ENCODE results near the gene C1QTNF2. TPM values are rescaled to one million over a fixed set of nuclear protein-coding genes. Genes with fewer than 3 reads are reported as not detected.

C1QTNF2 gene
- total RNA-seq, 3 donors from 2014 or later, result 0.43 to 1.5 (median 0.89) TPM

DNA sequence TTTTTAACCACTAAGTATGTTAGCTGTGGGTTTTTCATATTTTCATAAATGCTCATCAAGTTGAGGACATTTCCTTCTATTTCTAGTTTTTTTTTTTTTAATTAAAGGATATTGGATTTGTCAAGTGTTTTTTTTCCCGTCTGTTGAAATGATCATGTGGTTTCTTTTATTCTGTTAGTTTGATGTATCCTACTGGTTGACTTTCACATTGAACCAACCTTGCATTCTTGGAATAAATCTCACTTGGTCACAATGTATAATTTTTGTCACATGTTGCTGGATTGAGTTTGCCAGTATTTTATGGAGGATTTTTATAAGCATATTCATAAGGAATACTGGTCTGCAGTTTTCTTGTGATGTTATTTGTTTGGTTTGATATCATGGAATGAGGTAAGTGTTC is 17.0 kb upstream of the C1QTNF2 start:
- intact Hi-C loops (cut with DNase I, micrococcal nuclease), result no loop called here
- ATAC-seq (no peak), DNase-seq (no peak)
- H3K9me3 ChIP-seq, result peaks cover 12% of the 10 kb centered on the region
- no peaks in the 10 kb centered on the region for H3K4me1 ChIP-seq (ENCODE audit: low read depth)
- H3K36me3 ChIP-seq (ENCODE audit: low read depth), result no peaks in the 10 kb centered on the region
- TF ChIP-seq, protein P1, sequence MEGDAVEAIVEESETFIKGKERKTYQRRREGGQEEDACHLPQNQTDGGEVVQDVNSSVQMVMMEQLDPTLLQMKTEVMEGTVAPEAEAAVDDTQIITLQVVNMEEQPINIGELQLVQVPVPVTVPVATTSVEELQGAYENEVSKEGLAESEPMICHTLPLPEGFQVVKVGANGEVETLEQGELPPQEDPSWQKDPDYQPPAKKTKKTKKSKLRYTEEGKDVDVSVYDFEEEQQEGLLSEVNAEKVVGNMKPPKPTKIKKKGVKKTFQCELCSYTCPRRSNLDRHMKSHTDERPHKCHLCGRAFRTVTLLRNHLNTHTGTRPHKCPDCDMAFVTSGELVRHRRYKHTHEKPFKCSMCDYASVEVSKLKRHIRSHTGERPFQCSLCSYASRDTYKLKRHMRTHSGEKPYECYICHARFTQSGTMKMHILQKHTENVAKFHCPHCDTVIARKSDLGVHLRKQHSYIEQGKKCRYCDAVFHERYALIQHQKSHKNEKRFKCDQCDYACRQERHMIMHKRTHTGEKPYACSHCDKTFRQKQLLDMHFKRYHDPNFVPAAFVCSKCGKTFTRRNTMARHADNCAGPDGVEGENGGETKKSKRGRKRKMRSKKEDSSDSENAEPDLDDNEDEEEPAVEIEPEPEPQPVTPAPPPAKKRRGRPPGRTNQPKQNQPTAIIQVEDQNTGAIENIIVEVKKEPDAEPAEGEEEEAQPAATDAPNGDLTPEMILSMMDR (IDR thresholded peaks at IDR 0.05), result no peak
- no peak overlapping the region for H3K4me3 ChIP-seq

DNA sequence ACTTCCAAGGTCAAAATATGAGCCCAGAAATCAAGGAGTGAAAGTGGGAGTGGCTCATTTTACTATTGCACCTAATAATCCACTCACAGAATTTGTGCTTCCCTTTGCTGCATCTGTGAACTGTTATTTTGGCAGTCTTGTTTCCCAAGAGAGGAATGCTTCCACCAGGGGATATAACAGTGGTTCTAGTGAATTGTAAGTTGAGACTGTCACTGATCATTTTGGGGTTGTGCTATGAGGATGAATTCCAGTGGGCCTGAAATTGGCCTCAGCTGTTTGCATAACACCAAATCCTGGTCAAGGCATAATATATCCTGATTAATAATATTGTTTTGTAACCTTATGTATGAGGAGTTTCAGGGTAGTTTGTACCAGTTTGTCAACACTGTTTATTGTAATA is 15.1 kb upstream of the C1QTNF2 start:
- Histone ChIP-seq H3K4me1 (ENCODE audit: low read depth) (no peaks in the 10 kb centered on the region), H3K36me3 (ENCODE audit: low read depth) (no peaks in the 10 kb centered on the region), H3K9me3 (peaks cover 12% of the 10 kb centered on the region), H3K4me3 (no peak overlapping the region)
- TF ChIP-seq, protein P1 (IDR thresholded peaks at IDR 0.05), result no peak
- intact Hi-C loops (cut with DNase I, micrococcal nuclease), result no loop called here
- DNase-seq (no peak), ATAC-seq (no peak)

DNA sequence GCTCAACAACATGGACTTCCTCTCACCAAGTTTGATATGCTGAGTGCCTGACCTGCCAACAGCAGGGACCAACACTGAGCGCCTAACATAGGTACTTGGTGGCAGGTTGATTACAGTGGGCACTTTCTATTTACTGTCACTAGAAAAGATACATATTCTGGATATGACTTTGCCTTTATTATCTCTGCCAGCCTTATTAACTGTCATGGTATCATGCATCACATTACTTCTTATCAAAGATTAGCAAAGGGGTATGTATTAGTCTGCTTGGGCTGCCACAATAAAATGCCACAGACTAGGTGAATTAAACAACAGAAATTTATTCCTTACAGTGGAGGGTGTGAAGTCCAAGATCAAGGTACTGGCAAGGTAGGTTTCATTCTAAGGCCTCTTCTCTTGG is 14.3 kb upstream of the C1QTNF2 start:
- DNase-seq (no peak), ATAC-seq (no peak)
- no peak overlapping the region for H3K4me3 ChIP-seq
- H3K4me1 ChIP-seq (ENCODE audit: low read depth), result no peaks in the 10 kb centered on the region
- no peaks in the 10 kb centered on the region for H3K36me3 ChIP-seq (ENCODE audit: low read depth)
- peaks cover 12% of the 10 kb centered on the region for H3K9me3 ChIP-seq
- TF ChIP-seq, protein P1 (IDR thresholded peaks at IDR 0.05), result no peak
- intact Hi-C loops (cut with DNase I, micrococcal nuclease), result no loop called here

DNA sequence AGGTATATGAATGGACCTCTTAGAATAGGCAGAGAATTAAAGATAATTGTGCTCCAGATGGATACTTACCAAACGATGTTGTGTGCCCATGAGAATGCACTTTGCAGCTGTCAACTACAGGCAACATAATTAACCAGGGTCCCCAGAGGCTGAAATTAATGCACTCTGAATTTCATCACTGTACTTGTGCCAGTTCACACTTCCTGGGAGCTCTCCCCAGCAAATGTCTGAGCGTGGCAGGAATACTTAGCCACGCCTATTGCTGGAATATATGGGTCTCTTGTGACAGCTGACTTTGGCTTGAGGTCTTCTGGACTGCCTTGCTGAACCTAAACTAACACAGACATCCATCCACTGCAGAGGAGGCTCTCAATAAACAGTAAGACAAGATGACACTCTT is 11.9 kb upstream of the C1QTNF2 start:
- intact Hi-C loops (cut with DNase I, micrococcal nuclease), result no loop called here
- H3K9me3 ChIP-seq, result peaks cover 5% of the 10 kb centered on the region
- no peak for DNase-seq
- no peaks in the 10 kb centered on the region for H3K36me3 ChIP-seq (ENCODE audit: low read depth)
- ATAC-seq, result no peak
- H3K4me1 ChIP-seq (ENCODE audit: low read depth), result no peaks in the 10 kb centered on the region
- no peak overlapping the region for H3K4me3 ChIP-seq
- TF ChIP-seq, protein P1 (IDR thresholded peaks at IDR 0.05), result no peak

DNA sequence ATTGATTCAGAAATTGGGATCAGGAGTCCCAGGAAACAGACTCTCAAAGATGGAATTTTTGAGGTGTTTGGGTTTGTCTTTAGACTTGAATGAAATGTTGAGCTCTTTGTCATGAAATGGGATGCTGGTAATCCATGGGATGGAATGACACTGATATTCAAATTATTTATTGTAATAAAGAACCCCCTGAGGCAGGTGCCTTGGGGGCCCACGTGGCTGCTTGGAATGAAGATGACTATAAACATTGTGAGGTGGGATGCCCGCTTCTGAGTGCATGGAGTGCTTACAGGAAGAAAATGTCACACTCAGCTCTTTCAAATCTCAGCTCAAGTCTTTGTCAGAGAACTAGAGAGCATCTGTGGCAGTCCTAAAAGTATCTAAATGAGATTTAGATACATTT is 9.6 kb upstream of the C1QTNF2 start:
- ATAC-seq, result no peak
- Histone ChIP-seq H3K36me3 (ENCODE audit: low read depth) (no peaks in the 10 kb centered on the region), H3K9me3 (no peaks in the 10 kb centered on the region), H3K4me1 (ENCODE audit: low read depth) (no peaks in the 10 kb centered on the region), H3K4me3 (no peak overlapping the region)
- TF ChIP-seq, protein P1 (IDR thresholded peaks at IDR 0.05), result no peak
- DNase-seq, result no peak
- intact Hi-C loops (cut with DNase I, micrococcal nuclease), result no loop called here

DNA sequence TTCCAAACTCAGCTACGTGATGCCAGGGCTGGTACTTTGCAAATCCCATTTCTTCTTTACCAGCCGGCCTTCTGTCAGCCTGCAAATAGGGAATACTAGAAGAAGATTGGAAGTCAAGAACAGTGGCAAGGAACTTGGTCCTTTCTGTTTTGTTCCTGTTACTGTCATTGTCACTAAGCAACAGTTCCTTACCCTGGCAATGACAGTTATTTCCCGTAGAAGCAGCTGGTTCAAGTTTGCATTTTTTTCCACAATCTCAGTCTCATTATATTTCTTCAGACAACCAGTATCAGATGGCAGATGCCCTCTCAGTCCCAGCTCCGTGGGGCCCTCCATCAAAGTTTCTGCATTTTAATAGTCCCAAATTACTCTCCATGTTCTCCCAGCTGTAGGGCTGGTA is 9.1 kb upstream of the C1QTNF2 start:
- H3K4me1 ChIP-seq (ENCODE audit: low read depth), result no peaks in the 10 kb centered on the region
- ATAC-seq, result peak; percentile 38
- DNase-seq, result no peak
- intact Hi-C loops (cut with DNase I, micrococcal nuclease), result no loop called here
- TF ChIP-seq, protein P1 (IDR thresholded peaks at IDR 0.05), result no peak
- no peaks in the 10 kb centered on the region for H3K9me3 ChIP-seq
- H3K36me3 ChIP-seq (ENCODE audit: low read depth), result no peaks in the 10 kb centered on the region
- no peak overlapping the region for H3K4me3 ChIP-seq
